ENCODE results near the gene PLA2G4D.
A peak's percentile ranks its signal among the peaks of the same experiment; 100 is the strongest.

The PLA2G4D gene

DNA sequence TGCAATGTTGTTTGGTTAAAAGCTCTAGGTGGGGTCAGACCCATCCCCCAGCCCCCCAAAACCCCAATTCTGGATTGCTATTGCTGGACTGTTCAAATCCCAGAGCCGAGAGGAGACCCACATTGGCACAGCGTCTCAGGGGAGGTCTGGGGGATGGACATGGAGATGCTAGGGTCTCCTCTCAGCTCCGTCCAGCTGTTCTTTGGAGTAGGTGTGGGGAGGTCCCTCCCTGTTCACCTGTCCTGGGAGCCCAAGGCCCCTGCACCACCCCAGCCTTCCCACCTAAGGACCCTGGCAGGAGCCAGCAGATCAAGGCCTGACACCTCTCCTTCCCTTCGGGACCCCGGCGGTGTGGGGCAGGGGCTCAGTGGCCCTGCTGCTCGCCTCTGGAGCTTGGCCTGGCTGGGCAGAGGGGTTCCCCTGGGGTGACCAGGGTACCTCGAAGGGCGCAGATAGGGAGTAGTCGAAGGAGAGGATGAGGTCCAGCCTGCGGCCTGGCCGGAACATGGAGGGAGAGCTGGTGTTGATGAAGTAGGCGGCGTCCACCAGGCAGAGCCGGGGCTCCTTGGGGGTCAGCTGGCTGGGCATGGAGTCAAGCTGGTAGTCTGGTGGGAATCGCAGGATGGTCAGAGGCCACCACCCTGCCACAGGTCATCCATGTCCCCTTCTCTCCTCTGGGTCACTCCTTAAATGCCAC lies 23.9 kb downstream of the PLA2G4D start:
- no peak for DNase-seq

DNA sequence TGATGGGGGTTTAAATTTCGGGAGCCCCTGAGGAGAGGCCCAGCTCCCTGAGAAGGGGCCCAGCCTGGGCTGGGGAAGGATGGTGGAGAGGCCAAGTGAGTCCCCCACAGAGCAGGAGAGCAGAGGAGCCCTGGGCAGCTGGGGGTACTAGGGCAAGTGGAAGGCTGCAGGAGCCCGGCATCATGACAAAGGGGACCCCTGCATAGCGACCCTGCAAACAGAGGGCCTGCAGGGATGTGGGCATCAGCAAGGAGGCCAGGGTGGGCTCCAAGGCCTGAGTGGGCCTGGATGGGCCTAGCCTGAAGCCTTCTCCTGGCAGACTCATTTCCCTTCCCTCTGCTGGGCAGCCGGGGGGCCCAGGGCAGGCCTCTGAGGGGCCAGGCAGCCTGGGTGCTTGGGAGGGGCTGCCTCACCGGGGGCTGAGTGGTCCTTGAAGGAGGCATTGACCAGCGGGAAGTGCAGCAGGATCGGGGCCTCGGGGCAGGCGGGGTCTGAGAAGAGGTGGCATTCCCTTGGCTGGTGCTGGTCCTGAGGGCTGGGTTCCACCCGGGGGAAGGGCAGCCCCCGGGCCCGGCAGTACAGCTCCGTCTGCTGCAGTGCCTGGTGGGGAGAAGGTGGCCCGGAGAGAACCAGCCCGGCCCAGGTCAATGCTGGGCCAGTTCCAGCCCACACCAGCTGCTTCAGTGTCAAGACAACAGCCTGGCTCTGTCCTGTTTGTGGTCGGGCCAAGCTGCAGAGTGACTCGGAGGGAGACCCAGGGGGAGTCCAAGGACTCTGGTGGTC lies 24.7 kb downstream of the PLA2G4D start:
- DNase-seq: no peak

DNA sequence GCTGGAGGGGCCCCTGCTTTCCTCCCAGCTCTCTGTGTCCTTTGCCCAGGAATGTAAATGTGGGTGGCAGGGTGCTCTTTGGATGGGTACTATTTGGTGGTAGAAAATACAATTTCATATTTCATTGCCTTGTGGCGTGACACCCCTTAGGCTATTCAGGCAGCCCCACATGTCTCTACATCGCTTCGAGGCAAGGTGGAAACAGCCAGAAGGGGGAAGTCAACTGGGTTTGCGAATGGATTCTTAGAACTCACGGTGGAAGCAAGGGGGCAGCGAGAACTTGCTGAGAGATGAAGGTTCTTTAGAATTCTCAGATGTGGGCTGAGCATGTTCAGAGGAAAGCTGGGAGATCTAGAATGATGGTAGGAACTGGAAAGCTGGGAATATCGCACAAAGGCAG lies 25.3 kb downstream of the PLA2G4D start:
- no peak for DNase-seq

DNA sequence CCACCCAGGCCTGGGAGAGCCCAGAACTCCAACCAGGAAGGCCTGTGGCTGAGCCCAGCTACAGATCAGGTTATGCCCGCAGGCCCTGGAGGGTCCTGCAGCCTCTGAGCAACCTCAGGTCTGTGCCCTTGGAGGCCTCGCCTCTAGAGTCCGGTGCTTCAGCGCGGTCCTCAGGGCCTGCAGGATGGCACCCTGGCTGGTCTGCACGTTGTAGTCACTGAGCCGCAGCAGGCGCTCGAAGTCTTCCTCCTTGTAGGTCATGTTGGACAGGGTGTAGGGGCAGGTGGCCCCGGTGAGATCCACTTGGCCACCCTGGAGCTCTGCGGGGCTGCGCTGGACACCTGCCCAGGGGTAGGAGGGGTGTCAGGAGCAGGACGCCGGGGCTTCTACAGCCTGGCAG lies 25.8 kb downstream of the PLA2G4D start:
- no peak for DNase-seq

DNA sequence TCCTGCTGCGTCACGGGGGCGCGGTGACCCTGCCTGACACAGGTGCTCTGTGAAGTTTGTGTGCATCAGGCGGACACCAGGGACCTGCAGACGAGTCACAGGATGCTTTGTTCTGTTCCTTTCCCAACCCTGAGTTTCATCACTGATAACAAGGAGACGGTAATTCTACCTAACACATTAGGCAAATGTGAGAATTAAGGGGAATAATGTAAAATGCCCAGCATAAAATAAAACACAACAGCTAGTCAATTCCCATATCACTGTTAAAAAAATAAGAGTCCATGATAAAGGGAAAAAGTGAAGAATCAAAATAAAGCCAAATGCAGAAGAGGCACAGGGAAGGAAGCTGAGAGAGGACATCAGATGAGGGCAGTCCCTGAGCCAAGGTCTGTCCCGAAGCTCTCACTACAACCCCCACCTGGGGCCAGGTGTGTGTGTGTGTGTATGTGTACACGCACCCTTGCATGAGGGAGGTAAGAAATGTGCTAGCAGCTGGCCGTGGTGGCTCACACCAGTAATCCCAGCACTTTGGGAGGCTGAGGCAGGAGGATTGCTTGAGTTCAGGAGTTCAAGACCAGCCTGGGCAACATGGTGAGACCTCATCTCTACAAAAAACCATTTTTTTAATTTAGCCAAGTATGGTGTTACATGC lies 27.5 kb downstream of the PLA2G4D start:
- DNase-seq: no peak

DNA sequence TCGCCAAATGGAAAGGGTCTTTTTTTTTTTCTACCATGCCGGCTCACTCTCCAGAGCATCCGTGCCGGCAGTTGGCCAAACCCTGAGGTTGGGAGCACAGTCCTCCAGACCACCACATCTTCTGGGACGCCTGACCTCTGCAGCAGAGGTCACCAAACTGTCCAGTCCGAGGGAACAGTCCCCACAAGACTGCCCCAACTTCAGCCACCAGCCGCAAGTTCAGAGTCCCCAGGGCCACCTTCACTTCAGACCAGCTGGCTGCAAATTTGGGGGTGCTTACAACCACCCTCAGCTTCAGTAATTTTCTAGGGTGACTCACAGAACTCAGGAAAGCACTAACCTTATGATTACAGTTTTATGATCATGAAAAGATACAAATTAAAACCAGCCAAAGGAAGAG lies 28.9 kb downstream of the PLA2G4D start:
- DNase-seq: no peak

DNA sequence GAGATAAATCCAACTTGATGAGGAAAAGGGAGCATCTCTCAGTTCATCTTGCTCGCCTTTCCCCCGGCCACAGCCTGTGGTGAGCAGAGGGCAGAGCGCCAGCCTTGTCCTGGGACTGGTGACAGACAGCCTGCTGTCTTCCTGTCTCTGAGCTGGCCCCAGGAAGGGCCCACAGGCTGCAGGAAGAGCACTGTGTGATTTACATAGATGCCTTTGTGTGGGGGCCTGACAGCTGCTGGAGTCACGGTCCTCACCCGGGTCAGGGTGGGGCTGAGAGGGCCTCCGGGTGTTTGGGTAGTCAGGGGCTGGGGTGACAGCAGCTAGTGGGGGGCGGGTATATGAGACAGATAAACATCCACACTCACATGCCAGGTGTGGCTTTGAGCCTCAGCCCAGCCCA lies 29.3 kb downstream of the PLA2G4D start:
- DNase-seq: peak in 1 of 2 donors; percentile 56

DNA sequence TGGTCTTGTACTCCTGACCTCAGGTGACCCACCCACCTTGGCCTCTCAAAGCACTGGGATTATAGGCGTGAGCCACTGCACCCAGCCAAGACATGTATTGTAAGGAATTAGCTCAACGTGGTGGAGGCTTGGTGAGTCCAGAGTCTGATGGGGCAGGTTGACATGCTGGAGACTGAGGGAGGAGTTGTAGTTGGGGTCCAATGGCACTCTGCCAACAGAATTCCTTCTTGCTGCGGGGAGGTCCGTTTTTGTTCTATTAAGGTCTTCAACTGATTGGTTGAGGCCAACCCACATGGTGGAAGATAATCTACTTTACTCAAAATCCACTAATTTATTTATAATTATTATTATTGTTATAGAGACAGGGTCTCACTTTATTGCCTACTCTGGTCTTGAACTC lies 30.1 kb downstream of the PLA2G4D start:
- no peak for DNase-seq

DNA sequence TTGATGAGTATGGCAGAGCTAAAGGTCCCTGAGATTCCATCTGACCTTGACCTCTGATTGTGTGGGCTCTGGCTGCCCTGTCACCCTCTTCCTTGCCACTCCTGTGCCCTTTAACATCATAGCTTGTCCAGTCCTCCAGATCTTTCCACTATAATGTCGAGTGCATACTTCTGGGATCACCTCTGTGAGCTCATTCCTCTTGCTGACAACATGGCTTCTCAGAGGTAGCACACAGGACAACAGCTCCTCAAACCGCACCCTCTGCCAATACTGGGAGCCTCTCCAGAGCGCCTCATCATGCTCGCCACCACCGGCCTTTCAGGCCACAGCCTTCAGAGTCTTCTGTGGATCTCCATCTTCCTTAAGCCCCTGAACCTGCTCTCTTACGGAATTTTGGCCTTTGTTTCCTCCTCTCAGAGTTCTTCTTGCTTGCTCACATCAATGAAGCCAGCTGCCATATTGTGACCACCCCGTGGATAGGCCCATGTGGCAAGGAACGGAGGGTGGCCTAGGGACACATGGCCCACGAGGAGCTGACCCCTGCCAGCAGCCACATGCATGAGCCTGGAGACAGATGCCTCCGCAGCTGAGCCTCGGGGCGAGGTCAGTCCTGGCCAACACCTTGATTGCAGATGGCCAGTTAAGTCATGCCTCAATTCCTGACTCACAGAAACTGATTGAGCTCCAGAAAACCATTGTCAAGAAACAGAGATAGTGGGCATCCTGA lies 31.1 kb downstream of the PLA2G4D start:
- no peak for DNase-seq

DNA sequence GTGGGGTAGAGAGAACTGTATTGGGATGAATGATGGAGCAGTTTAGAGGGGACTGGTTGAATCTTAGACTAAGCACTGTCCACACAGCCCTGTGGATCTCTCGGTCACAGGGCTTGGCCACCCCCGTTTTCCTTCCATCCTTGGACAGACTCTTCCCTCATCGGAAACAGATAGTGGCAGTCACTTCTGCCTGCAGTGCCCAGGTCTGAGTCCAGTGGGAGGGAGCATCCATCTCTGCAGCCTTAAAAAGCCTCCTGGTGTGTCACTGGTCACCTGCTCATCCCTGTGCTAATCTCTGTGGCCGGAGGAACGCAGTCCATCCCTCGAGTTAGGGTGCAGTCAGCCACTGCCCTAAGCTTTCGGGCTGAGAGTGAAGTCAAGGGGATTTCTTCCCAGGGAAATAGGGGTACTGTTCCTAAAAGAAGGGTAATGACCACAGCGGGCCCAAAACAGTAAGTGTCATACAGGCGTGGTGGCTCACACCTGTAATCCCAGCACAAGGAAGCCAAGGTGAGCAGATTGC lies 32.0 kb downstream of the PLA2G4D start:
- no peak for DNase-seq

DNA sequence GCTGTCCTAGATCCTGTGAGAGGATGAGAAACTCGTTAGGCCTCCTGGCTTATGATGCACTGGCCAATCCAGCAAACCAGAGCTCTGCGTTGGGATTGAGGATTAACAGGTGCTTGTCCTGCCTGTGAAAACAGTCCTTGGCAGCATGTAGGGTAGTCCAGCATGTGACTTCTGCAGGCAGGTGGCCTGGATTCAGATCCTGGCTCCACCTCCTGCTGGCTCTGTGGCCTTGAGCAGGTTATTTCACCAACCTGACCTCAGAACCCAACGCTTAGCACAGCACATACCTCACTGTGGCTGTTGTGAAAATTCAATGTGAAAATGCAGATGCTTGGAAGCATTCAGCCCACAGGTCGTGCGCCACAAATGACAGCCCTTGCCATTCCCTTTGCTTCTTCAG lies 33.6 kb downstream of the PLA2G4D start:
- DNase-seq: no peak

DNA sequence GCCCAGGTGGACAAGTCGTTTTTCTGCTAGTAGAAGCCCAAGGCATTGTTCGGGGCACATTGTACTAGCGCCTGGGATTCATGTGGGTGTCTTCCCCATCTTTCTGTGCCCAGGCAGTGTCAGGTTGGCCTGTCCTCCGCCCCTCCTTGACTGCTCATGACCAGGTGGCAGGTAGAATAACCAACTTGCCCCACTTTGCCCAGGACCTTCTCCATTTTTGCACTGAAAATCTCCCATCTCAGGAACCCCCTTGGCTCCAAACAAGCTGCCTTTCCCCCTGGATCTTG lies 33.9 kb downstream of the PLA2G4D start:
- no peak for DNase-seq

DNA sequence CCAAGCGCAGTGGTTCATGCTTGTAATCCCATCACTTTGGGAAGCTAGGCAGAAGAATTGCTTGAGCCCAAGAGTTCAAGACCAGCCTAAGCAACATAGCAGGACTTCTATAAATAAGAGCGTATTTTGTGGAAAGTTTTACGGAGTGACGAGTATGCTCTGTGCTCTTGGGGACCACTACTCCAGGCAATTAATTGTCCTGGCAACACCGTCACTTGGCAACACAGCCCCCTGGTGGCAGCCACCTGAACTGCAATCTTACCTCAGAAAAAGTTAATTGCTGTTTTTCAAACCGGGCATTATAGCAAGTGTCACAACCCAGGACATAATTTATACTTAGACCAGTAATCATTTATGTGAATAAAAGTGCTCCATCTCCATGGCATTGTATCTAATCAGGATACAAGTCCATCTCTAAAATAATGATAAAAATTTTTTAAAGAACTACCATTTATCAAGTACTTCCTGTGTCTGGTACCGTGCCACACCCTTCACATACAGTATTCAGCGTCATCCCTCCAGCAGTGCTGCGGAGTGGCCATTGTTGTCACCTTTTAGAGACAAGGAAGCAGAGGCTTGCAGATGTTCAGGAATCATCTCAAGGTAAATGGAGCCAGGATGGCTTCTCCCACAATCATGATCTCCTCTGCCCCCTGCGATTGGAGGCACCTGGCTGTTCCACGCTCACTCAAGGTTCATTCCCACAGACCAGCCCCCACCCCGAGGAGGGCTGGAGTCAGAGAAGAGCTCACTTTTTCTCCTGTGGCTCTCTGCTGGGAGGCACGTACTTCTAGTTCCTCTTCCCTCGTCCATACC lies 34.5 kb downstream of the PLA2G4D start:
- peak in 1 of 2 donors; percentile 19 for DNase-seq

DNA sequence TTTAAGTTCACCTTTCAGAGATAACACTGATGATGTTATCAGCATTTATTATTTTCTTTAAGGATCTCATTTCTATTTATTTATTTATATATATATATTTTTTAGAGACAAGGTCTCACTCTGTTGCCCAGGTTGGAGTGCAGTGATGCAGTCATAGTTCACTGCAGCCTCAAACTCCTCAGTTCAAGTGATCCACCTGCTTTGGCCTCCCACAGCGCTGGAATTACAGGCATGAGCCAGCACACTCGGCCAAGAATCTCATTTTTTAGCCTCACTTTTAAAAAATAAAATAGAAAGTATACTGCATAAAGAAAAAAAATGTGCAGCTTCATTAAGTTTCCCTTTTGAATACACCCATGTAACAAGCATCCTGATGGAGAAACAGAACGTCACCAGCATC lies 35.6 kb downstream of the PLA2G4D start:
- no peak for DNase-seq

DNA sequence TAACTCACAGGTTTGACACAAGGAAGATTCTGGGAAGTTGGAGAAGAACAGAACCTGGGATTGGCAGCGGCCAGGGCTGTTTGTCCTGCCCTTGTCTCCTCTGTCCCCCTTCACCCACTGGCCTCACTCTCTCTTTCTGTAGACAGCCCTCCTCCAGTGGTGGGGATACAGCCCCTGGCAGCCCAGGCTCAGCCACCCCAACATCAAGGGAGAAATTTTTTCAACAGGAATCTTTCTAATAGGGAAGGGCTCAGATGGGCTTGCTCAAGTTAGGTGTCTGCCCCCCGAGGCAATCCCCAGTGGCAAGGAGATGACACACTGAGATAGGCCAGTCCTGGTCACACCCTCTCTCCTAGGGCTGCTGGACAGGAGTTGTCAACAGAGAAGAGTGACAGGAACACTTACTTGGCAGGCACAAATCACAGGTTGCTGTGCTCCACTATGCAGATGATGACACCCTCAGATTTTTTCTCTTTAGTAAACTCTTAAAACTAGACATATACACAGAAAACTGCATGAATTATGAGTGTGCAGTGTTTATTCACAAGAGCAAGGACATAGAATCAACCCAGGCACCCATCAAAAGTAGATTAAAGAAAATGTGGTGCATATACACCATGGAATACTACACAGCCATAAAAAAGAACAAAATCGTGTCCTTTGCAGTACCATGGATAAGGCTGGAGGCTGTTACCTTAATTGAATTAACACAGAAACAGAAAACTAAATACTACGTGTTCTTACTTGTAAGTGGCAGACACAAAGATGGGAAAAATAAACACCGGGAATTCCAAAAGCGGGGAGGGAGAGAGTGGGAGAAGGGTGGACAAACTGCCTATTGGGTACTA lies 36.3 kb downstream of the PLA2G4D start:
- DNase-seq: no peak

DNA sequence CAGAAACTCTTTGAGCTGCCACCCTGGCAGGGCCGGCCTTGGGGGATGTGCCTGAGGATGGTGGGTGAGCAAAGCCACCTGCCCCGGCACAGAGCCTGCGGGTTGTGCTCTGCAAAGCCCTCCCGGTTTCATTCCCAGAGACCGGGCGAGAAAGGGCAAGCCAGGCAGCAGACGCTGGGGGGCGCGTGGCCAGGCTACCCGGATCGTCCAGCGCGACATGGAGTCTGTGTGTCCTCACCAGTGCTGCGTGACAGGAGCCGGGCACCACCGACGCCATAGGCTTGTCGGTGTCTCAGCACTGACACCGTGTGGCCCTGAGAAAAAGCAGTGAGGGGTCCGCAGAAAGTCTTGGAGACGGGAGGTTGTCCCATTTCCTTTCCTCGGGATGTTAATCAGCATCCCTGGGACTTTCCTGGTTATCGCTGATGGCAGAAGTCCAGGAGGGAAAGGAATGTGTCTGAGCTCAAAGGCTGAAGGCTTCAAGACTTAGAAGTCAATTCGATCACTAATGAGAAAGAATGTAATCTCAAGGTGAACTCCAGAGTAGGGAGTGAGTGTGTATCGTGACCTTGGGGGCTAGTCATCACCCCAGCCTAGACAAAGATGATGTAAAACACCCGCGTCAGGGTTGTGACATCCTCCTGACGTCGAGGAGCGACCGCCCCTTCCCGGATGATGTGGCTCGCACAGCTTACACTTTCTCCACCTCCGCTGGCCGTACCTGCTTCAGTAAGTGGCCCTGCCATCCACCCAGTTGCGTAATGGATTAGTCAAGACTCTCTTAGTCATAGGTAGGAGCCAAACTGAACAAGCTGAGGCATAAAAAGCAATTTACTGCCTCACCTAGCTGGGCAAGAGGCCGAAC lies 37.2 kb downstream of the PLA2G4D start:
- peak; percentile 53 to 54 for DNase-seq

DNA sequence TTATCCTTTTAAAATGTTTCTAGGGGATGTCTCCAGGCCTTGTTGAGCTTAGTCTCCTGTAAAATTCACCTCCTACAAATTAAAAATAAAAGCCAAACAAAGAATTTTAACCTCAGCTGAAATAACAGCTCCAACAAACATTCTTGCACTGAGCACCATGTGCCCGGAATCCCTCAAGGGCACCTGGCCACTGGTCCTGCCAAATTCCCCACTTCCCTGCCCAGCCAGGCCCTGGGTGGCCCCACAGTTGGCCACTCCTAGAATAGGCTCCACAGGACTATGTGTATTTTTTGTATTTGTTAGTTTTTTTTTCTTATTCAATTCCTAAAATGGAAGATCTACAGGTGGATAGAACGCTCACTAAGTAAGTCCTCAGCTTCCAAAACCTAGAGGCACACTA lies 40.4 kb downstream of the PLA2G4D start:
- no peak for DNase-seq

DNA sequence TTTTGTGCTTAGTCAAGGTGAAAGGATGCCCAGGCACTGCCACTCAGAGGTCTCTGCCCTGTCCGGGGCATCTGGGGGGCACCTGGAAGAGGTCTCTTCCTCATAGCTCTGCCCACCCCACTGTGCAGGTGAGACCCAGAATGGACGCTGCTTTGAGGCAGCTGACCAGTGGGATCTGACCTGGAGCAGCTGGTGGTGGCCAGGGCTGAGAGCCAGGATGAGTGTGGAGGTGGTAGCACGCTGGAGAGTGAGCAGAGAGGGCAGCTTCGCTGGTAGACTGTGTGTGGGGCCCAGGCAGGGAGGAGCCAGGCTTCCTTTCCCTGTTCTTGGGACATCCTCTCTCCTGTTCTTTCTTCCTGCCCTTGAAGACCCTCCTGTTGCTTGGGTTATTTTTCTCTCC lies 41.4 kb downstream of the PLA2G4D start:
- no peak for DNase-seq

DNA sequence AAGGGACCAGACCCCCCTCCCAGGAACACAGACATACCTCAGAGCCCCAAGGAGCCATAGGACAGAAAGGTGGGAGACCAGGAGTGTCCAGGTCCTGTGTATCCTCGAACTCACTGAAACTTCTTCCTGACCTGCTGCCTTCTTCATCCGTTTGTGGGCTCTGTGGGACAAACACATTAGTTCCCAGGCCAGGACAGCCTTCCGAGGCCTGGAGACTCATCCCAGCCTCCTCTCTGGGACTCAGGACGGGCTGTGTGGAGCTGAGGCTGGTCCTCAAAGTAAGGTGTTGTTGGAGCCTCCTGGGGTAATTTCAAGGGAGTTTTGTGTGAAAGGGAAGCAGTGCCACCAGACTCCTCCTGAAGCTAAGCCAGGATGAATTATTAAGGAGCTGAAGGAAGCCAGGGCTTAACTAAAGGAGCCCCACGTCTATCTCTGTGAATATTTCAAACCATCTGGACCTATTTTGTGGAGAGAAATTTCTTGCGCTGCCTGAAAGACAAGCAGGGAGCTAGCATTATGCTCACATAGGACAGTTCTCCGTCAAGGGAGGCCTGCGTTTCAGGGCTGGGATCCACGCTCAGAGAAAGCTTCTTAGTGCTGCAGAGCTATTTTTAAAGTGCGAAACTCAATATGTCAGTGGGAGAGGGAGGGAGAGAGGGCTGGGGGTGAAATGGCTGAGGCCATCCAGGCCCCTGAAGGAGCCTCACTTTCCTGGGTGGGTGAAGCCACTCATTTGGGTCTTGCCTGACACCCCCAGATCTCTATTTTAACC lies 43.7 kb downstream of the PLA2G4D start:
- DNase-seq: no peak

DNA sequence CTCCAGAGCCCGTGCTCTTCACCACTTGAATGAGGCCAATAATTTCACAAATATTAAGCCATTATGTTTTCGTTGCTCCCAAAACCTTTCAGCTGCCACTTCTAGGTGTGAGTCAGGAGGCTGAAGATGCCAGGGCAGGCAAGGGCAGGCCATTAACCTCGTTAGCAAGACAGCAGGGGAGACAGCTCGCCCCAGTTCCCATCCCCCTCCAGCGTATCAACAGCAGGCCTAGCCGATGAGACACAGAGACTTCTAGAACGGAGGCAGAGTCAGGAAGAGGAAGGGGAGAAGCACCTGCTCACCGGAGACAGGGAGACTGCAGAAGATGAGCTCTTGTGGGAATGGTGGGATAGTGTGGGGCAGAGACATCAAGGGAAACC lies 45.6 kb downstream of the PLA2G4D start:
- DNase-seq: no peak

All from bone marrow (tissue), 2 donors.